Measurements from ENCODE around the gene ZNF836. TPM values are rescaled to one million over a fixed set of nuclear protein-coding genes. Genes with fewer than 3 reads are reported as not detected.

The ZNF836 gene
- total and polyA plus RNA-seq, 2 experiments from 2014 or later, result 2.9 to 9.4 TPM

DNA sequence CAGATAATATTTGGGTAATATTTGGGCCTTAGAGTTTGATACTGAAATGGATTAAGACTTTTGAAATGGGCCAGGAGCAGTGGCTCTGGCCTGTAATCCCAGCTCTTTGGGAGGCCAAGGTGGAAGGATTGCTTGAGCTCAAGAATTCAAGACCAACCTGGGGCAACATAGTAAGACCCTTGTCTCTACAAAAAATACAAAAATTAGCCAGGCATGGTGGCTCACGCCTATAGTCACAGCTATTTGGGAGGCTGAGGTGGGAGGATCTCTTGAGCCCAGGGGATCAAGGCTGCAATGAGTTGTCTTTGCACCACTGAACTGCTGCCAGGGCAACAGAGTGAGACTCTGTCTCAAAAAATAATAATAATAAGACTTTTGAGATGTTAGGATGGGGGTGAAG is 926 bp upstream of the ZNF836 start:
- Histone ChIP-seq H3K9me3 (ENCODE audit: low read depth) (no peaks in the 10 kb centered on the region), H3K4me2 (peak overlapping the region; percentile 90), H4K20me1 (ENCODE audit: insufficient read depth, poor library complexity, severe bottlenecking) (no peaks in the 10 kb centered on the region), H3K27me3 (no peaks in the 10 kb centered on the region), H3K79me2 (peaks cover 17% of the 10 kb centered on the region), H3K9me2 (replicated peaks; ENCODE audit: insufficient read depth) (no peaks in the 10 kb centered on the region), H3K27ac (peak overlapping the region; percentile 83), H3K4me3 (no peak overlapping the region), H3K36me3 (replicated peaks; ENCODE audit: insufficient read depth, low read depth) (no peaks in the 10 kb centered on the region), H2AFZ (no peak overlapping the region), H3K4me1 (ENCODE audit: insufficient read depth) (peaks cover 6% of the 10 kb centered on the region)
- WGBS (ENCODE audit: low lambda C conversion rate, missing lambda C conversion rate), result 86% methylated on average over 1 of the region's 1 CpG
- TF ChIP-seq, protein P1, sequence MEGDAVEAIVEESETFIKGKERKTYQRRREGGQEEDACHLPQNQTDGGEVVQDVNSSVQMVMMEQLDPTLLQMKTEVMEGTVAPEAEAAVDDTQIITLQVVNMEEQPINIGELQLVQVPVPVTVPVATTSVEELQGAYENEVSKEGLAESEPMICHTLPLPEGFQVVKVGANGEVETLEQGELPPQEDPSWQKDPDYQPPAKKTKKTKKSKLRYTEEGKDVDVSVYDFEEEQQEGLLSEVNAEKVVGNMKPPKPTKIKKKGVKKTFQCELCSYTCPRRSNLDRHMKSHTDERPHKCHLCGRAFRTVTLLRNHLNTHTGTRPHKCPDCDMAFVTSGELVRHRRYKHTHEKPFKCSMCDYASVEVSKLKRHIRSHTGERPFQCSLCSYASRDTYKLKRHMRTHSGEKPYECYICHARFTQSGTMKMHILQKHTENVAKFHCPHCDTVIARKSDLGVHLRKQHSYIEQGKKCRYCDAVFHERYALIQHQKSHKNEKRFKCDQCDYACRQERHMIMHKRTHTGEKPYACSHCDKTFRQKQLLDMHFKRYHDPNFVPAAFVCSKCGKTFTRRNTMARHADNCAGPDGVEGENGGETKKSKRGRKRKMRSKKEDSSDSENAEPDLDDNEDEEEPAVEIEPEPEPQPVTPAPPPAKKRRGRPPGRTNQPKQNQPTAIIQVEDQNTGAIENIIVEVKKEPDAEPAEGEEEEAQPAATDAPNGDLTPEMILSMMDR (IDR thresholded peaks at IDR 0.05; ENCODE audit: poor library complexity), result no peak
- TF ChIP-seq EZH2phosphoT487 (IDR thresholded peaks at IDR 0.05; ENCODE audit: low read depth, severe bottlenecking, unreplicated experiment), result no peak
- no peak for TF ChIP-seq EZH2 (IDR thresholded peaks at IDR 0.05; ENCODE audit: borderline replicate concordance)
- no peak for DNase-seq (ENCODE audit: low spot score)

DNA sequence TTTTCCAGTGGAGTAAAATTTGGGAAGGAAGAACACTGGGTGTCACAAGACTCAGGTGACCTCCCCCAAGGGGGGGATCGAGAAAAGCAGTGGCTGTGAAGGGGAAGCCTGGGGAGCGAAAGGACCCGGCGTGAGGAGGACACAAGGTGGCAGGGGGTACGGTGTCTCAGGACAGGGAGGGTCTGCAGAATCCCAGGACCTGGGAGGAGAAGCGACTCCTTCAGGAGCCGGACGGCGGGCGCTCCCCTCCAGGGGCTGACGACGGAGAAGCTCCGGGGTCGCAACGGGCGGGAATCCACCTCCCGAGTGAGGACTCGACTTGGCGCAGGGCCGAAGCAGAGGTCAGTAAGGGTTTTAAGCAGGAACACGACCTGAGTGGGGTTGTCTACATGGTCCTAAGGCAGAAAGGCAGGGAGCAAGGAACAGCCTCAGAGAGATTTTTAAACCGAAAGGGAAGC is 529 bp downstream of the ZNF836 start:
- Histone ChIP-seq H3K9me3 (ENCODE audit: low read depth) (peaks cover 4% of the 10 kb centered on the region), H3K4me1 (ENCODE audit: insufficient read depth) (peaks cover 6% of the 10 kb centered on the region), H3K9me2 (replicated peaks; ENCODE audit: insufficient read depth) (no peaks in the 10 kb centered on the region), H3K27ac (peak overlapping the region; percentile 83), H4K20me1 (ENCODE audit: insufficient read depth, poor library complexity, severe bottlenecking) (no peaks in the 10 kb centered on the region), H3K4me3 (peak overlapping the region; percentile 58), H3K36me3 (replicated peaks; ENCODE audit: insufficient read depth, low read depth) (no peaks in the 10 kb centered on the region), H3K4me2 (peak overlapping the region; percentile 90), H3K79me2 (peaks cover 17% of the 10 kb centered on the region), H3K27me3 (no peaks in the 10 kb centered on the region), H2AFZ (peak overlapping the region; percentile 93)
- WGBS (ENCODE audit: low lambda C conversion rate, missing lambda C conversion rate), result under 1% methylated on average over 21 of the region's 22 CpGs
- DNase-seq (ENCODE audit: low spot score), result peak; percentile 31
- no peak for TF ChIP-seq EZH2phosphoT487 (IDR thresholded peaks at IDR 0.05; ENCODE audit: low read depth, severe bottlenecking, unreplicated experiment)
- TF ChIP-seq, protein P1 (IDR thresholded peaks at IDR 0.05; ENCODE audit: poor library complexity), result no peak
- no peak for TF ChIP-seq EZH2 (IDR thresholded peaks at IDR 0.05; ENCODE audit: borderline replicate concordance)

DNA sequence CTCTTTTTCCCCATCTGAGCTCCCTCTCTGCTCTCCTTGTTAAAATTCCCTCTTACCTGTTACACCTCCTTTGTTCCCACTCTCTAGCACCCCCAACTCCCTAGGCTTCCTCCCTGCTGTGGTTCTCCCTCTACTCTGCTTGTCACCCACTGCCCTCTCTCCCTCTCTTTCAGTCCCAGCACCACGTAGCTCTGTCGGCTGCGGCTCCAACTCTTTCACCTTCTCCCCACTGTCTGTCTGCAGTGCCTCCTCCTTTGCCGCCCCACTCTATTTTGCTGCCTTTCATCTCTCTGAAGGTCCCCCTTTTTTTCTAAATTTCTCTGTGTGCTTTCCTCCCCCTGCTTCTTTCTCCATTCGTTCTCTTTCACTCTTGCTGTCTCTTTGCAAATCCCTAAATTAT is 1.1 kb downstream of the ZNF836 start:
- peak overlapping the region; percentile 58 for H3K4me3 ChIP-seq
- WGBS (ENCODE audit: low lambda C conversion rate, missing lambda C conversion rate), result 6% methylated on average over 5 of the region's 5 CpGs
- peaks cover 6% of the 10 kb centered on the region for H3K4me1 ChIP-seq (ENCODE audit: insufficient read depth)
- TF ChIP-seq, protein P1 (IDR thresholded peaks at IDR 0.05; ENCODE audit: poor library complexity), result no peak
- no peak for TF ChIP-seq EZH2 (IDR thresholded peaks at IDR 0.05; ENCODE audit: borderline replicate concordance)
- no peak for TF ChIP-seq EZH2phosphoT487 (IDR thresholded peaks at IDR 0.05; ENCODE audit: low read depth, severe bottlenecking, unreplicated experiment)
- H3K9me3 ChIP-seq (ENCODE audit: low read depth), result peaks cover 4% of the 10 kb centered on the region
- H3K4me2 ChIP-seq, result peak overlapping the region; percentile 90
- no peaks in the 10 kb centered on the region for H3K36me3 ChIP-seq (replicated peaks; ENCODE audit: insufficient read depth, low read depth)
- H3K27ac ChIP-seq, result peak overlapping the region; percentile 83
- H4K20me1 ChIP-seq (ENCODE audit: insufficient read depth, poor library complexity, severe bottlenecking), result no peaks in the 10 kb centered on the region
- H3K27me3 ChIP-seq, result no peaks in the 10 kb centered on the region
- DNase-seq (ENCODE audit: low spot score), result no peak
- peaks cover 17% of the 10 kb centered on the region for H3K79me2 ChIP-seq
- H3K9me2 ChIP-seq (replicated peaks; ENCODE audit: insufficient read depth), result no peaks in the 10 kb centered on the region
- peak overlapping the region; percentile 93 for H2AFZ ChIP-seq

All from hepatocyte (in vitro differentiated cells).